HG02981 (cell line): Measurements from ENCODE around the gene MYF6.

Experiments
- ATAC-seq: cut with Tn5 transposase; IDR thresholded peaks from one replicate; pipeline ENCODE4 v1.9.1; 2021; ENCODE audit warnings: mild to moderate bottlenecking, moderate library complexity; ENCODE audit not compliant: unreplicated experiment

The MYF6 gene

GRCh38 chr12:80702889-80703805 lies 4.3 kb upstream of the MYF6 start:
- ATAC-seq, result no peak

- ATAC-seq, result no peak
Observed at GRCh38 chr12:80704420-80704819, 3.0 kb upstream of the MYF6 start.

GRCh38 chr12:80707830-80708258 lies 410 bp downstream of the MYF6 start:
- no peak for ATAC-seq

- no peak for ATAC-seq
Observed at GRCh38 chr12:80708259-80708974, 983 bp downstream of the MYF6 start.

GRCh38 chr12:80708975-80709328 lies 1.5 kb downstream of the MYF6 start:
- no peak for ATAC-seq

GRCh38 chr12:80709811-80710726 lies 2.6 kb downstream of the MYF6 start:
- ATAC-seq, result no peak

- ATAC-seq, result no peak
Observed at GRCh38 chr12:80710727-80711449, 3.5 kb downstream of the MYF6 start.

GRCh38 chr12:80711866-80712265 lies 4.4 kb downstream of the MYF6 start:
- ATAC-seq, result no peak

GRCh38 chr12:80712866-80713265 lies 5.4 kb downstream of the MYF6 start:
- ATAC-seq, result no peak

GRCh38 chr12:80713419-80713818 lies 6.0 kb downstream of the MYF6 start:
- no peak for ATAC-seq

- no peak for ATAC-seq
Observed at GRCh38 chr12:80714055-80714454, 6.6 kb downstream of the MYF6 start.

GRCh38 chr12:80714846-80715245 lies 7.4 kb downstream of the MYF6 start:
- ATAC-seq, result no peak

GRCh38 chr12:80715713-80716249 lies 8.3 kb downstream of the MYF6 start:
- no peak for ATAC-seq

GRCh38 chr12:80716696-80717469 lies 9.4 kb downstream of the MYF6 start, which contains the start of gene MYF5:
TSS of gene MYF5 (plus strand) at chr12:80716912. CDS start at chr12:80717064, 152 bp downstream.
- no peak for ATAC-seq

GRCh38 chr12:80717856-80718255 lies 10.4 kb downstream of the MYF6 start:
- no peak for ATAC-seq

GRCh38 chr12:80720516-80720915 lies 13.1 kb downstream of the MYF6 start:
- ATAC-seq, result no peak

- no peak for ATAC-seq
Observed at GRCh38 chr12:80721326-80721725, 13.9 kb downstream of the MYF6 start.

GRCh38 chr12:80745851-80746505 lies 38.5 kb downstream of the MYF6 start:
- no peak for ATAC-seq

GRCh38 chr12:80747800-80748199 lies 40.4 kb downstream of the MYF6 start:
- no peak for ATAC-seq
